Gastrocnemius medialis (tissue), 4 donors: Measurements from ENCODE around the gene PRKN. TPM values are rescaled to one million over a fixed set of nuclear protein-coding genes. Genes with fewer than 3 reads are reported as not detected.
A peak's percentile ranks its signal among the peaks of the same experiment; 100 is the strongest.

ENCODE experiments used
- ATAC-seq, 2 donors: fragments of 150-250 bp; one replicate each; pipeline ENCODE4 v1.9.1; 2016
- DNase-seq, 2 donors: peaks; one replicate each; pipeline ENCODE4 v3.0.0-alpha.2; 2019
- H3K27ac ChIP-seq, 4 donors: fragments of 200-600 bp; sonication (generic); 1 replicate in 1 of 4; 2 replicates in 3 of 4; pipeline ENCODE4 v1.5.1; 2016 to 2018; ENCODE audit warnings: mild to moderate bottlenecking in 2 of 4, moderate library complexity in 1 of 4
- H3K27me3 ChIP-seq, 3 donors: fragments of 200-600 bp; sonication (generic) in 2 of 3; 1 replicate in 1 of 3; 2 replicates in 2 of 3; pipeline versions ENCODE4 v1.5.1 to v1.6.0; 2016 to 2019; ENCODE audit warnings: mild to moderate bottlenecking in 1 of 3, moderate library complexity in 1 of 3
- H3K36me3 ChIP-seq, 2 donors: fragments of 200-600 bp; sonication (generic) in 1 of 2; one replicate each; pipeline ENCODE4 v1.5.1; 2017 to 2018
- H3K4me1 ChIP-seq, 2 donors: fragments of 200-600 bp; sonication (generic) in 1 of 2; one replicate each; pipeline ENCODE4 v1.5.1; 2016 to 2017; ENCODE audit warnings: mild to moderate bottlenecking in 2 of 2
- H3K4me3 ChIP-seq, 4 donors: fragments of 200-600 bp; sonication (generic) in 3 of 4; 1 replicate in 1 of 4; 2 replicates in 3 of 4; pipeline ENCODE4 v1.5.1; 2016 to 2019; ENCODE audit warnings: mild to moderate bottlenecking in 2 of 4
- H3K9me3 ChIP-seq, 3 donors: fragments of 200-600 bp; sonication (generic) in 2 of 3; 1 replicate in 1 of 3; 2 replicates in 2 of 3; pipeline ENCODE4 v1.5.1; 2016 to 2019
- POLR2A ChIP-seq, 2 donors: fragments of 450-650 bp; IDR thresholded peaks; one replicate each; pipeline ENCODE4 v1.6.1; 2017; ENCODE audit warnings: antibody characterized with exemption in 2 of 2, mild to moderate bottlenecking in 2 of 2, moderate library complexity in 2 of 2
- in situ Hi-C, 4 donors: fragments of 200-750 bp; cut with MboI; loops; one replicate each; pipeline versions ENCODE4 v1.15.0 to v1.8.0; 2017; ENCODE audit warnings: low sequenced_read_pairs in 4 of 4
- intact Hi-C: fragments of 100-400 bp; cut with DNase I; formaldehyde crosslinking; loops from one replicate; pipeline ENCODE4 v1.15.1; 2023; ENCODE audit warnings: low total_unique reads
- total RNA-seq, 4 donors: library from RNA; depleted of rRNA; stranded (reverse); fragments of >200 nt; gene quantifications; one replicate each; pipeline versions ENCODE4 v1.1.0 to v1.2.3, GENCODE V29; 2016
- TF ChIP-seq, protein P1 (sequence below), 5 experiments: fragments of 450-650 bp in 3 of 5; fragments of 200-600 bp in 2 of 5; sonication (generic) in 2 of 5; IDR thresholded peaks in 4 of 5; conservative IDR thresholded peaks in 1 of 5; 1 replicate in 4 of 5; 2 replicates in 1 of 5; pipeline ENCODE4 v1.5.1; 2016 to 2019; ENCODE audit warnings: antibody characterized with exemption in 5 of 5, mild to moderate bottlenecking in 3 of 5, moderate library complexity in 3 of 5

Gene PRKN
- total RNA-seq, 4 donors from 2014 or later, result 8.4 to 21.6 (median 13.7) TPM

GRCh38 chr6:162358625-162359024 is 368.9 kb downstream of the PRKN start:
- intact Hi-C loops (no loop called here), in situ Hi-C loops (no loop called here)
- Histone ChIP-seq H3K4me1 (no peaks in the 10 kb centered on the region), H3K27ac (no peak overlapping the region), H3K4me3 (no peak overlapping the region), H3K27me3 (no peaks in the 10 kb centered on the region), H3K9me3 (no peaks in the 10 kb centered on the region), H3K36me3 (no peaks in the 10 kb centered on the region)
- no peak for TF ChIP-seq POLR2A (IDR thresholded peaks at IDR 0.05)
- TF ChIP-seq, protein P1, sequence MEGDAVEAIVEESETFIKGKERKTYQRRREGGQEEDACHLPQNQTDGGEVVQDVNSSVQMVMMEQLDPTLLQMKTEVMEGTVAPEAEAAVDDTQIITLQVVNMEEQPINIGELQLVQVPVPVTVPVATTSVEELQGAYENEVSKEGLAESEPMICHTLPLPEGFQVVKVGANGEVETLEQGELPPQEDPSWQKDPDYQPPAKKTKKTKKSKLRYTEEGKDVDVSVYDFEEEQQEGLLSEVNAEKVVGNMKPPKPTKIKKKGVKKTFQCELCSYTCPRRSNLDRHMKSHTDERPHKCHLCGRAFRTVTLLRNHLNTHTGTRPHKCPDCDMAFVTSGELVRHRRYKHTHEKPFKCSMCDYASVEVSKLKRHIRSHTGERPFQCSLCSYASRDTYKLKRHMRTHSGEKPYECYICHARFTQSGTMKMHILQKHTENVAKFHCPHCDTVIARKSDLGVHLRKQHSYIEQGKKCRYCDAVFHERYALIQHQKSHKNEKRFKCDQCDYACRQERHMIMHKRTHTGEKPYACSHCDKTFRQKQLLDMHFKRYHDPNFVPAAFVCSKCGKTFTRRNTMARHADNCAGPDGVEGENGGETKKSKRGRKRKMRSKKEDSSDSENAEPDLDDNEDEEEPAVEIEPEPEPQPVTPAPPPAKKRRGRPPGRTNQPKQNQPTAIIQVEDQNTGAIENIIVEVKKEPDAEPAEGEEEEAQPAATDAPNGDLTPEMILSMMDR (IDR thresholded peaks at IDR 0.05 in 4 of 5, conservative IDR thresholded peaks at IDR 0.05 in 1 of 5), result no peak
- no peak for DNase-seq
- ATAC-seq, result no peak

- ATAC-seq (no peak), DNase-seq (no peak)
- intact Hi-C loops (no loop called here), in situ Hi-C loops (no loop called here)
- H3K27me3 ChIP-seq, result no peaks in the 10 kb centered on the region
- H3K9me3 ChIP-seq, result no peaks in the 10 kb centered on the region
- no peak overlapping the region for H3K4me3 ChIP-seq
- H3K36me3 ChIP-seq, result no peaks in the 10 kb centered on the region
- TF ChIP-seq, protein P1 (IDR thresholded peaks at IDR 0.05 in 4 of 5, conservative IDR thresholded peaks at IDR 0.05 in 1 of 5), result no peak
- TF ChIP-seq POLR2A (IDR thresholded peaks at IDR 0.05), result no peak
- peaks cover 0 to 12% of the 10 kb centered on the region in 2 donors for H3K4me1 ChIP-seq
- H3K27ac ChIP-seq, result peak overlapping the region in 1 of 4 donors; percentile 45
These were observed 382.5 kb downstream of the PRKN start for GRCh38 chr6:162345051-162345511.

DNA sequence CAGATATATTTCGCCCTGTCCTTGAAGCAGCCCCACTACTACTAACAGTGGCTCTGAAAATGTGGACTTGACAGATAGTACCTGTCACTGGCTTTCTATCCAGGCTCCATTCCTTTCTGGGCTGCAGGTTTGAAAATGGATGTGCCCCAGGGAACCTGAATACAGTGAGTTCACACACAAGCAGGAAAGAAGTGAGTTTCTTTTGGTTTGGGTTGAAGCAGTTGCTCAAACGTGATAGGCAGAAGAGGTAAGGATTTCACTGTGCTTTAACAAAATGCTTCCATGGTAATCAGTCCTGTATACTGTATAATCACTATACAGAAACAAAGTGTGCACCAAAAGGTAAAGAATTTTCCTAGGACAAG is 382.9 kb downstream of the PRKN start:
- DNase-seq, result no peak
- intact Hi-C loops (no loop called here), in situ Hi-C loops (no loop called here)
- no peak overlapping the region for H3K4me3 ChIP-seq
- TF ChIP-seq, protein P1 (IDR thresholded peaks at IDR 0.05 in 4 of 5, conservative IDR thresholded peaks at IDR 0.05 in 1 of 5), result no peak
- no peak for TF ChIP-seq POLR2A (IDR thresholded peaks at IDR 0.05)
- peaks cover 0 to 12% of the 10 kb centered on the region in 2 donors for H3K4me1 ChIP-seq
- H3K9me3 ChIP-seq, result no peaks in the 10 kb centered on the region
- peak overlapping the region in 1 of 4 donors; percentile 45 for H3K27ac ChIP-seq
- H3K27me3 ChIP-seq, result no peaks in the 10 kb centered on the region
- H3K36me3 ChIP-seq, result no peaks in the 10 kb centered on the region
- ATAC-seq, result no peak

GRCh38 chr6:162343936-162344645 is 383.5 kb downstream of the PRKN start:
- intact Hi-C loops (no loop called here), in situ Hi-C loops (no loop called here)
- TF ChIP-seq, protein P1 (IDR thresholded peaks at IDR 0.05 in 4 of 5, conservative IDR thresholded peaks at IDR 0.05 in 1 of 5), result no peak
- no peak for TF ChIP-seq POLR2A (IDR thresholded peaks at IDR 0.05)
- no peak overlapping the region for H3K4me3 ChIP-seq
- H3K9me3 ChIP-seq, result no peaks in the 10 kb centered on the region
- no peak for ATAC-seq
- no peaks in the 10 kb centered on the region for H3K27me3 ChIP-seq
- no peak for DNase-seq
- no peaks in the 10 kb centered on the region for H3K36me3 ChIP-seq
- H3K4me1 ChIP-seq, result peaks cover 0 to 12% of the 10 kb centered on the region in 2 donors
- H3K27ac ChIP-seq, result no peak overlapping the region
